ENCODE data around the gene TTC21A. TPM values are rescaled to one million over a fixed set of nuclear protein-coding genes. Genes with fewer than 3 reads are reported as not detected.

Gene TTC21A
- total RNA-seq: 3.2 and 3.9 TPM in 2 replicates

DNA sequence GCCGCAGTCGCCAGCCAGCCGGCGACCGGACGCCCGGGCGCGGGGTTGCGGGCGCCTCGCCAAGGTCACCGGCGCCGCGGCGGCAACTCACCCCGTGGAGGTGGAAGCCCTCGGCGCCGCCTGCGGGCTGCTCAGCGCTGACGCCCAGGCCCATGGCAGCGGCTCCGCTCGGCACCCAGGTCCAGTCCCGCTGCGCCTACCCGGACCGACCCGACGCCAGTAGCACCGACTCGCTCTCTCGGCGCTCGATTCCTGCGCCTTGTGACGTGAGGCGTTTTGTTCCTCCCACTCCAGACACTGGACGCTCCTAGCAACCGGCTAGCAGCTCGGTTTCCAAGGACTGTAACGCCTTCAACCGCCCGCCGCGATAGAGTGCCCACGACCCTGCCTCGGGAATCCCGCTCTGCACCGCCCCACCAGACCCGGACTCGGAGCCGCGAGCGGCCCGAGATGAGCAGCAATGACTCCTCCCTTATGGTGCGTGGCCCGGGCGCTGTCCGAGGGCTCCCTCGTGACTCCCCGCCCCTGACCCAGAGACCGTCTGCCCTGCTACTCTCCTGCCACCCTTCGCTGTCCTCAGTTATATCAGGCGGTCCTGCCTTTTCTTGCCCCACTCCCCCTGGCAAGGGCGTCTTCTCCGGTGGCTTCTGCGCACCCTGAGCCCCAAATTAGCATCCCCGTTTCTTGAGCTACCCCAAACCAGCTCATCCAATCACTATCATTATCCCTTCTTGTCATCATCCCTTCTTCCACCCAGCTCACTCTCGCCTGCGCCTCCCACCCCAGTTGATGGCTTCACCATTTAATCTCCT lies at the start of gene TTC21A, which contains the start of gene GORASP1:
TSS of gene TTC21A (plus strand) at position 293 of the 812 bp plus-strand sequence. CDS start at position 451, 158 bp downstream.
TSS of gene GORASP1 (minus strand) at position 240 of the 812 bp plus-strand sequence. CDS start at position 154, 86 bp downstream.

Small RNA genes within 50 kb of the gene (small RNA-seq; reads per million reads assigned to genes)
- gene RF00017: not detected

Other genes with a start within 250 kb of the TTC21A start
- gene SCN11A, start 55.7 kb upstream of the TTC21A start, total RNA-seq: 0.14 and 0.27 TPM in 2 replicates
- 35.2 and 37.9 TPM in 2 replicates for gene WDR48, start 55.7 kb upstream of the TTC21A start, total RNA-seq
- gene GORASP1, start 53 bp upstream of the TTC21A start, total RNA-seq: 37.5 and 46.5 TPM in 2 replicates
- 14.5 and 17.1 TPM in 2 replicates for gene CSRNP1, start 45.9 kb downstream of the TTC21A start, total RNA-seq
- gene XIRP1, start 84.9 kb downstream of the TTC21A start, total RNA-seq: not detected in 2 replicates
- gene CX3CR1, start 172.4 kb downstream of the TTC21A start, total RNA-seq: not detected in 2 replicates
- gene CCR8, start 222.0 kb downstream of the TTC21A start, total RNA-seq: not detected in 2 replicates

Data from thoracic aorta endothelial cell (primary cell).